ENCODE results near the gene GRIK4. TPM values are rescaled to one million over a fixed set of nuclear protein-coding genes. Genes with fewer than 3 reads are reported as not detected.

GRIK4 gene
- total RNA-seq, 1 donor from 2014 or later = not detected

DNA sequence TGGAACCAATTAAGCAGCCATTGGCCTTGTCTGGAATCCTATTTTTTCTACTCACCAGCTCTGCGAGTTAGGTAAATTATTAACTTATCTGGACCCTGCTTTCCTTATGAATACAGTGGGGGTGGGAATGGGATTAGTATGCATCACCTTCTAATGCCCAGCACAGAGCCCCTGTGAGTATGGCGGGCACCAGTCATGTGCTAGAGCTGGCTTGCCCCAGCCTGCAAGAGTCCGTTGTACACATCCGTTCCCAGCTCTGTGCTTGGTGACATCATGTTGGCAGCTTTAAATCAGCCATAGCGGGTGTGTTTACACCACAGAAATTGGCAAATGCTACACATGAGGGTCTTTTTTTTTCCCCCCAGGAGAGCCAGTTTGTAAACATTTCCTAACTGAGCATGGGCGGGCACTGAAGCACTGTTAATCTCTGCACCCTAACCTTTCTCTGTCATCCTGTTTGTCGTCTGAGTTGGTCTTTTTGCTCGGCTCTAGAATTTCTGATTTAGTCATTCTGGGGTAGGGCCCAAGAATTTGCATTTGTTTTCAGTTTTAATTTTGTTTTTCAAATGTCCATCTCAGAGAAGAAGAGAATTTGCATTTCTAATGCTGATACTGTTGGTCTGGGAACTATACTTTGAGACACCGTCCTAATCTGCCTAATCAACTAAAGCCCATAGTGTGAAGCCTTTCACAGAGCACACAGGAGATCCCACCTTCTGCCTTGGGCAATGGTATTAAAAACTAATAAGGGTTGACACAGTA lies 382.1 kb downstream of the GRIK4 start:
- Histone ChIP-seq H3K4me3 (no peak overlapping the region), H3K27ac (no peak overlapping the region), H3K27me3 (no peaks in the 10 kb centered on the region), H3K4me1 (no peaks in the 10 kb centered on the region), H3K9me3 (no peaks in the 10 kb centered on the region), H3K36me3 (no peaks in the 10 kb centered on the region)
- DNase-seq (ENCODE audit: low spot score in 2 of 2) = no peak
- intact Hi-C loops (cut with DNase I) = no loop called here
- TF ChIP-seq, protein P1, sequence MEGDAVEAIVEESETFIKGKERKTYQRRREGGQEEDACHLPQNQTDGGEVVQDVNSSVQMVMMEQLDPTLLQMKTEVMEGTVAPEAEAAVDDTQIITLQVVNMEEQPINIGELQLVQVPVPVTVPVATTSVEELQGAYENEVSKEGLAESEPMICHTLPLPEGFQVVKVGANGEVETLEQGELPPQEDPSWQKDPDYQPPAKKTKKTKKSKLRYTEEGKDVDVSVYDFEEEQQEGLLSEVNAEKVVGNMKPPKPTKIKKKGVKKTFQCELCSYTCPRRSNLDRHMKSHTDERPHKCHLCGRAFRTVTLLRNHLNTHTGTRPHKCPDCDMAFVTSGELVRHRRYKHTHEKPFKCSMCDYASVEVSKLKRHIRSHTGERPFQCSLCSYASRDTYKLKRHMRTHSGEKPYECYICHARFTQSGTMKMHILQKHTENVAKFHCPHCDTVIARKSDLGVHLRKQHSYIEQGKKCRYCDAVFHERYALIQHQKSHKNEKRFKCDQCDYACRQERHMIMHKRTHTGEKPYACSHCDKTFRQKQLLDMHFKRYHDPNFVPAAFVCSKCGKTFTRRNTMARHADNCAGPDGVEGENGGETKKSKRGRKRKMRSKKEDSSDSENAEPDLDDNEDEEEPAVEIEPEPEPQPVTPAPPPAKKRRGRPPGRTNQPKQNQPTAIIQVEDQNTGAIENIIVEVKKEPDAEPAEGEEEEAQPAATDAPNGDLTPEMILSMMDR (IDR thresholded peaks at IDR 0.05) = no peak

DNA sequence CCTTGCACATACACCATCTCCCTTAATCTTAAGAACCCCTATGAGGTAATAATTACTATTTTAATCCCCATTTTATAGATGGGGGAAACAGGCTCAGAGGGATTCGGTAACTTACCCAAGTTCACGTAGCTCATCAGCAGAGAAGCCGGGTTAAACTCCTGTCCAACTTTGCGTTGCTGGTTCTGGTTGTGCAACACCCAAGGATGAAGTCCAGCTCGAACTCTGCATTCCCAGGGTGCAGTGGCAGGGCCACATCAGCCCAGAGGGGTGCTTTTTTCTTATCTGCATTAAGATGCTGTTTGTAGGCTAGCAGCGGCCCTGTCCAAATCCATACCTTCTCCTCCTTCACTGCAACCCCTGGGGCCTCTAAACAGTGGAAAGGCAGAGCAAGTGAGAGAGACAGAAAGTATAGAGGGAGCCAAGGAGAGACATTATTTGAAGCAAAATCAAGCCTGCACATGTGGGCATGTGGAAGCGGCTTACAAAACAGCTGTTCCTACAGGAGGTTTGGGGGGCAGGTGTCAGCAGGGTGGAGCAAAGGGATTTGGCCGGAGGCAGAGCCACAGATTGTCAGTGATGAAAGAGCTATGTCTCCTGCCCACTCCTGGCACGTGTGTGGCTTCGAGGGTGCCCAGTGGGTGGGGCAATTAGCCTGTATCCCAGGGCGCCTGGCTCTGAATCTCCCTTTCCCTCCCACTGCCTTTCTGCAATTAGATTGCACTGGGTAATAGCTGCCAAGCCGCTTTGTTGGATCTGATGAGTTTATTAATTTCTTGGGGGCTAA lies 382.8 kb downstream of the GRIK4 start:
- no peaks in the 10 kb centered on the region for H3K36me3 ChIP-seq
- DNase-seq (ENCODE audit: low spot score in 2 of 2) = no peak
- intact Hi-C loops (cut with DNase I) = no loop called here
- no peak overlapping the region for H3K4me3 ChIP-seq
- H3K27ac ChIP-seq = no peak overlapping the region
- H3K27me3 ChIP-seq = no peaks in the 10 kb centered on the region
- H3K4me1 ChIP-seq = no peaks in the 10 kb centered on the region
- TF ChIP-seq, protein P1 (IDR thresholded peaks at IDR 0.05) = no peak
- no peaks in the 10 kb centered on the region for H3K9me3 ChIP-seq

DNA sequence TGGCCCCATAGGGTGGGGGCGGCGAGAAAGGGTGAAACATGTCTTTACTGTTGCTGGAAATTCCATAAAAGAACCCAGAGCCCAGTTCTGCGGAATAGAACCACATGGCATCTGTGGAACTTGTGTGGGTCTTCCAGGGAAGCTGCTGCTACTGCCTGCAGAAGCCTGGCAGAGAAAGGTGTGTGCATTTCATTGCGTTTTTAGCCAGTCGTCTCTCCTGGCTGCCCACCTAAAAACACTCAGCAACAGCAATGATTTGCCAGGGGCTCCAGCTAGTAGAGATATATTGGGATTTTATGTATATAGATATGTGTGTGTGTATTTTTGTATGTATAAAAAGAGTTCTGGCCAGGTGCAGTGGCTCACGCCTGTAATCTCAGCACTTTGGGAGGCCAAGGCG lies 385.1 kb downstream of the GRIK4 start:
- Histone ChIP-seq H3K36me3 (no peaks in the 10 kb centered on the region), H3K4me1 (no peaks in the 10 kb centered on the region), H3K4me3 (no peak overlapping the region), H3K27me3 (no peaks in the 10 kb centered on the region), H3K9me3 (no peaks in the 10 kb centered on the region), H3K27ac (no peak overlapping the region)
- no peak for DNase-seq (ENCODE audit: low spot score in 2 of 2)
- TF ChIP-seq, protein P1 (IDR thresholded peaks at IDR 0.05) = no peak
- intact Hi-C loops (cut with DNase I) = no loop called here

DNA sequence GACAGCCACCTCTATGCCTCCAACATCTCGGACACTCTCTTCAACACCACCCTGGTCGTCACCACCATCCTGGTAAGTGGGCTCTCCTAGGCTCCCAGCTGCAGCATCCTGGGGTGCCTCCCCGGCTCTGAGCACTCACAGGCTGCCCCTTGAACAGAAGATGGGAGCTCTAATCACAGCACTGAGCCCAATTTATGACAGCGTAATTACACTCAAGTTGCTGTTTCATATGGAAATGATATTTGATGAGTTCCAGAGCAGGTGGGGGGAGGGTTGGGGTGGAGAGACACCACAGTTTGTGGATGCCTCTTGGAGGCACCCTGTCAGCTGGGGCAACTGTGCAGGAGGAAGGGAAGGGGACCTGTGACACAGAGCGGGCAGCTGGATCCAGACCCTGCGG lies 387.0 kb downstream of the GRIK4 start:
- intact Hi-C loops (cut with DNase I) = no loop called here
- Histone ChIP-seq H3K4me1 (no peaks in the 10 kb centered on the region), H3K9me3 (no peaks in the 10 kb centered on the region), H3K27me3 (no peaks in the 10 kb centered on the region), H3K36me3 (no peaks in the 10 kb centered on the region), H3K27ac (no peak overlapping the region), H3K4me3 (no peak overlapping the region)
- TF ChIP-seq, protein P1 (IDR thresholded peaks at IDR 0.05) = no peak
- no peak for DNase-seq (ENCODE audit: low spot score in 2 of 2)

DNA sequence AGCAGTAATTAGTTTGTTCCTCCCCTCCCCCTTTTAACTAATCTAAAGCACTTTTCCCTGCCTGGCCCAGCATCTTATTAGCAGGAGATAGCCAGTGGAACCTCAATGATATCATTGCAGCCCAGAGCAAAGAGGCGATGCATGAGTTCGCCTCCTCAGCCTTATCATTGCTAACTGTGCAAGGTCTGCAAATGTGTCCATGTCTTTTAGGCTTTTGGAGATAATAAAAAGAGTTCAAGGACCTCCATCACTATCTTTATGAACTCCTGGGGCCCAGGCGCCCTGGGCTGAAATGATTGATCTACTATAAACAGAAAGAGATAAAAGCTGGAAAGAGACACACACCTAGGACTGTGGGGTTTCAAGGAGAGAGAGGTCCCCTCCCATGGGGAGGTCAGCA lies 388.2 kb downstream of the GRIK4 start:
- Histone ChIP-seq H3K27ac (no peak overlapping the region), H3K36me3 (no peaks in the 10 kb centered on the region), H3K4me1 (no peaks in the 10 kb centered on the region), H3K4me3 (no peak overlapping the region), H3K9me3 (no peaks in the 10 kb centered on the region), H3K27me3 (no peaks in the 10 kb centered on the region)
- intact Hi-C loops (cut with DNase I) = no loop called here
- TF ChIP-seq, protein P1 (IDR thresholded peaks at IDR 0.05) = no peak
- DNase-seq (ENCODE audit: low spot score in 2 of 2) = no peak
